Right lobe of liver (tissue), 6 donors: ENCODE data around the gene RAPGEFL1. TPM values are rescaled to one million over a fixed set of nuclear protein-coding genes. Genes with fewer than 3 reads are reported as not detected.
"Not testable (repeated sequence)": the region's sequence is repeated elsewhere in the genome, so short reads cannot be mapped to it uniquely, and the experiment has no call there.

Experiments
- ATAC-seq, 4 donors: fragments of 200-7000 bp; cut with Tn5 transposase; one replicate each; pipeline ENCODE4 v1.9.1; 2020; ENCODE audit warnings: mild to moderate bottlenecking in 4 of 4, moderate library complexity in 4 of 4
- DNase-seq, 3 donors: peaks; one replicate each; pipeline ENCODE4 v3.0.0-alpha.2; 2020
- H3K27ac ChIP-seq, 3 donors: fragments of 200-600 bp; one replicate each; pipeline ENCODE4 v1.8.0; 2022
- H3K27me3 ChIP-seq, 2 donors: fragments of 200-600 bp; one replicate each; pipeline ENCODE4 v1.8.0; 2022
- H3K36me3 ChIP-seq, 4 donors: fragments of 200-600 bp; sonication (generic) in 1 of 4; one replicate each; pipeline versions ENCODE4 v1.5.1 to v1.8.0; 2017 to 2022; ENCODE audit warnings: control low read depth in 1 of 4
- H3K4me1 ChIP-seq, 4 donors: fragments of 200-600 bp; sonication (generic) in 1 of 4; one replicate each; pipeline versions ENCODE4 v1.5.1 to v1.8.0; 2017 to 2022; ENCODE audit warnings: control low read depth in 1 of 4
- H3K4me3 ChIP-seq, 3 donors: fragments of 200-600 bp; one replicate each; pipeline ENCODE4 v1.8.0; 2022
- H3K9me3 ChIP-seq, 4 donors: fragments of 200-600 bp; sonication (generic) in 1 of 4; one replicate each; pipeline versions ENCODE4 v1.5.1 to v1.8.0; 2017 to 2022; ENCODE audit warnings: control low read depth in 1 of 4
- CTCF ChIP-seq, 4 donors: fragments of 200-600 bp in 3 of 4; fragments of 450-650 bp in 1 of 4; IDR thresholded peaks; one replicate each; pipeline versions ENCODE4 v1.5.1 to v1.8.0; 2016 to 2022; ENCODE audit warnings: antibody characterized with exemption in 4 of 4, mild to moderate bottlenecking in 2 of 4
- POLR2A ChIP-seq: fragments of 450-650 bp; IDR thresholded peaks from one replicate; pipeline ENCODE4 v1.6.1; 2017; ENCODE audit warnings: antibody characterized with exemption, mild to moderate bottlenecking
- WGBS: methylation state at CpG from one replicate; pipeline ENCODE4 v1.1.6; 2018; ENCODE audit warnings: low coverage, low lambda C conversion rate; ENCODE audit not compliant: insufficient coverage; ENCODE audit errors: missing lambda C conversion rate; 5-methylcytosine and 5-hydroxymethylcytosine counted together
- intact Hi-C, 2 donors: fragments of 100-400 bp; cut with DNase I; formaldehyde crosslinking; loops; one replicate each; pipeline versions ENCODE4 v1.11.2 to v1.14.1; 2022
- total RNA-seq, 6 experiments: library from RNA; depleted of rRNA in 2 of 6; stranded (reverse); fragments of >200 nt in 2 of 6; fragmentation: NEBNext Ultra II Directional in 3 of 6; extraction: Animal tissue kit (Norgen Biotek cat#: 25700) in 3 of 6; gene quantifications; one replicate each; pipeline versions ENCODE4 v1.1.0 to v1.2.4, GENCODE V29; 2016 to 2023
- donor health status: DM: no; HTN: yes; CAD: no.
- donor health status: DM: no; HTN: no; CAD: no.
- donor health status: DM: no; HTN: no; CAD: no.
- donor health status: DM: no; HTN: yes; CAD: no.
- donor health status: DM: no; HTN: yes; CAD: no.

RAPGEFL1 gene
- total RNA-seq, 6 experiments from 2014 or later = 1.4 to 16.5 (median 4.4) TPM

- peaks cover 0 to 52% (median 29%) of the 10 kb centered on the region in 4 donors for H3K36me3 ChIP-seq
- no peak overlapping the region for H3K27ac ChIP-seq
- no peaks in the 10 kb centered on the region for H3K27me3 ChIP-seq
- intact Hi-C loops = no loop called here
- TF ChIP-seq CTCF (IDR thresholded peaks at IDR 0.05) (no peak), POLR2A (no peak)
- H3K4me1 ChIP-seq = peaks cover 0 to 6% (median under 1%) of the 10 kb centered on the region in 4 donors
- no peaks in the 10 kb centered on the region for H3K9me3 ChIP-seq
- no peak for ATAC-seq
- no peak overlapping the region for H3K4me3 ChIP-seq
- WGBS = 78% methylated on average over 3 of the region's 3 CpGs
- no peak for DNase-seq
Measured at GRCh38 chr17:40135817-40136216, 41.5 kb upstream of the RAPGEFL1 start.

GRCh38 chr17:40139566-40140058 is 37.7 kb upstream of the RAPGEFL1 start:
- 3% methylated on average over 14 of the region's 14 CpGs for WGBS
- TF ChIP-seq CTCF (IDR thresholded peaks at IDR 0.05) = no peak
- TF ChIP-seq POLR2A = no peak
- Histone ChIP-seq H3K27ac (peak overlapping the region; percentile 86 to 98 (median 95)), H3K4me1 (peaks cover 0 to 13% (median 5%) of the 10 kb centered on the region in 4 donors), H3K9me3 (no peaks in the 10 kb centered on the region), H3K36me3 (peaks cover 0 to 40% (median 8%) of the 10 kb centered on the region in 4 donors), H3K4me3 (peak overlapping the region; percentile 36 to 67 (median 54)), H3K27me3 (no peaks in the 10 kb centered on the region)
- intact Hi-C loops = no loop called here
- DNase-seq (peak in 1 of 3 donors; percentile 56), ATAC-seq (peak; percentile 12 to 19 (median 13))

- DNase-seq, H3K27me3 ChIP-seq, H3K4me3 ChIP-seq, intact Hi-C loops, H3K9me3 ChIP-seq, H3K27ac ChIP-seq, ATAC-seq: not testable (repeated sequence)
- Histone ChIP-seq H3K4me1 (peaks cover 0 to 13% (median 5%) of the 10 kb centered on the region in 4 donors), H3K36me3 (peaks cover 0 to 23% (median 2%) of the 10 kb centered on the region in 4 donors)
- WGBS = 100% methylated on average over 1 of the region's 3 CpGs
Measured at GRCh38 chr17:40143166-40143565, 34.1 kb upstream of the RAPGEFL1 start.

DNA sequence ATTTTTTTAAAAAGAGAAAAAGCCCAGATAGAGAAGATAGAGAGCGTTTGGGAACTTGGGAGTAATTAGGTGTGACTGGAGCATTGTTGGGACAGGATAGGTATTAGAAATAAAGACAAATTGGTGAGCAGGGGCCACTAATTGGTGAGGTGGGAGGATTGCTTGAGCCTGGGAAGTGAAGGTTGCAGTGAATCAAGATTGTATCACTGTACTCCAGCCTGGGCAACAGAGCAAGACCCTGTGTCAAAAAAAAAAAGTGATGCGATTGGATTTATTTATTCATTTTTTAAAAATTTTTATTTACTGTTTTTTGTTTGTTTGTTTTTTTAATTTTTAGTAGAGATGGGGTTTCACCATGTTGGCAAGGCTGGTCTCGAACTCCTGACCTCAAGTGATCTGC is 31.8 kb upstream of the RAPGEFL1 start:
- intact Hi-C loops = no loop called here
- H3K9me3 ChIP-seq = no peaks in the 10 kb centered on the region

More for the DNA sequence above, 31.8 kb upstream of the RAPGEFL1 start:
- ATAC-seq (no peak), DNase-seq (no peak)
- no peak overlapping the region for H3K4me3 ChIP-seq
- peaks cover 0 to 42% (median 14%) of the 10 kb centered on the region in 4 donors for H3K36me3 ChIP-seq
- WGBS = 94% methylated on average over 3 of the region's 3 CpGs
- peaks cover 0 to 11% (median 4%) of the 10 kb centered on the region in 4 donors for H3K4me1 ChIP-seq
- TF ChIP-seq CTCF (IDR thresholded peaks at IDR 0.05) (no peak), POLR2A (no peak)
- H3K27me3 ChIP-seq = no peaks in the 10 kb centered on the region
- H3K27ac ChIP-seq = no peak overlapping the region
